NCI-H1105 treated with DMSO at 0.1 percent for 48 hours (cell line): ENCODE results near the gene OPHN1.
"Not testable (repeated sequence)": the region's sequence is repeated elsewhere in the genome, so short reads cannot be mapped to it uniquely, and the experiment has no call there.

Experiments used
- DNase-seq: peaks from one replicate; lab custom pipeline; 2025; lab: John Stamatoyannopoulos, UW

OPHN1 gene

GRCh38 chrX:68355629-68355920 is 77.7 kb downstream of the OPHN1 start:
- DNase-seq = no peak

- DNase-seq = no peak
Observed at GRCh38 chrX:68354879-68355628, 78.2 kb downstream of the OPHN1 start.

GRCh38 chrX:68345025-68345424 is 88.3 kb downstream of the OPHN1 start:
- no peak for DNase-seq

- no peak for DNase-seq
Observed at GRCh38 chrX:68343551-68343950, 89.7 kb downstream of the OPHN1 start.

- DNase-seq = no peak
Observed at GRCh38 chrX:68332201-68332731, 101.0 kb downstream of the OPHN1 start.

- DNase-seq = not testable (repeated sequence)
Observed at GRCh38 chrX:68326841-68327240, 106.5 kb downstream of the OPHN1 start.

- no peak for DNase-seq
Observed at GRCh38 chrX:68307769-68308168, 125.5 kb downstream of the OPHN1 start.

GRCh38 chrX:68304602-68305001 is 128.7 kb downstream of the OPHN1 start:
- no peak for DNase-seq

GRCh38 chrX:68299898-68300297 is 133.4 kb downstream of the OPHN1 start:
- no peak for DNase-seq

- no peak for DNase-seq
Observed at GRCh38 chrX:68292471-68292870, 140.8 kb downstream of the OPHN1 start.

- DNase-seq = no peak
Observed at GRCh38 chrX:68288127-68288526, 145.2 kb downstream of the OPHN1 start.

GRCh38 chrX:68287419-68287818 is 145.9 kb downstream of the OPHN1 start:
- no peak for DNase-seq

GRCh38 chrX:68286980-68287379 is 146.3 kb downstream of the OPHN1 start:
- no peak for DNase-seq

GRCh38 chrX:68286076-68286475 is 147.2 kb downstream of the OPHN1 start:
- no peak for DNase-seq

- no peak for DNase-seq
Observed at GRCh38 chrX:68284281-68284904, 148.9 kb downstream of the OPHN1 start.

GRCh38 chrX:68273887-68274286 is 159.4 kb downstream of the OPHN1 start:
- DNase-seq = no peak

GRCh38 chrX:68264793-68265192 is 168.5 kb downstream of the OPHN1 start:
- not testable (repeated sequence) for DNase-seq

GRCh38 chrX:68261060-68261672 is 172.1 kb downstream of the OPHN1 start:
- no peak for DNase-seq

GRCh38 chrX:68256990-68257389 is 176.3 kb downstream of the OPHN1 start:
- no peak for DNase-seq

GRCh38 chrX:68254738-68255645 is 178.3 kb downstream of the OPHN1 start:
- no peak for DNase-seq

- no peak for DNase-seq
Observed at GRCh38 chrX:68252664-68253063, 180.6 kb downstream of the OPHN1 start.

- no peak for DNase-seq
Observed at GRCh38 chrX:68249903-68250302, 183.4 kb downstream of the OPHN1 start.
